Ectodermal cell (in vitro differentiated cells): Measurements from ENCODE around the gene ANLN.
"Not testable (repeated sequence)": the region's sequence is repeated elsewhere in the genome, so short reads cannot be mapped to it uniquely, and the experiment has no call there.

Experiments used
- H3K27ac ChIP-seq: 2 replicates; pipeline ENCODE4 v1.7.0; 2013; ENCODE audit warnings: mild to moderate bottlenecking, low read depth, low read length; ENCODE audit not compliant: insufficient read depth, poor library complexity, severe bottlenecking
- H3K27me3 ChIP-seq: 2 replicates; pipeline ENCODE4 v1.7.0; 2013; ENCODE audit warnings: mild to moderate bottlenecking, low read length; ENCODE audit not compliant: insufficient read depth, control insufficient read depth, poor library complexity, severe bottlenecking
- H3K36me3 ChIP-seq: one replicate; pipeline ENCODE4 v1.7.0; 2013; ENCODE audit warnings: low read length; ENCODE audit not compliant: control insufficient read depth, insufficient read depth
- H3K4me1 ChIP-seq: one replicate; pipeline ENCODE4 v1.7.0; 2013; ENCODE audit warnings: low read length; ENCODE audit not compliant: control insufficient read depth, insufficient read depth
- H3K4me3 ChIP-seq: 2 replicates; pipeline ENCODE4 v1.7.0; 2013; ENCODE audit warnings: low read depth, low read length, control low read depth; ENCODE audit not compliant: insufficient read depth
- H3K9me3 ChIP-seq: 2 replicates; pipeline ENCODE4 v1.7.0; 2013; ENCODE audit warnings: mild to moderate bottlenecking, low read length, moderate library complexity; ENCODE audit not compliant: control insufficient read depth
- WGBS, 2 experiments: methylation state at CpG; one replicate each; pipeline ENCODE4 v1.1.7; 2013; ENCODE audit warnings: missing lambda C conversion rate in 2 of 2; 5-methylcytosine and 5-hydroxymethylcytosine counted together

The ANLN gene

GRCh38 chr7:36378555-36378954 is 11.1 kb upstream of the ANLN start:
- not testable (repeated sequence) for H3K27me3 ChIP-seq, H3K36me3 ChIP-seq, H3K4me1 ChIP-seq, H3K9me3 ChIP-seq, H3K27ac ChIP-seq, H3K4me3 ChIP-seq
- WGBS, 2 experiments = 90 to 92% methylated on average over 7 of the region's 7 CpGs

GRCh38 chr7:36379831-36380504 is 9.7 kb upstream of the ANLN start:
- Histone ChIP-seq H3K9me3 (no peaks in the 10 kb centered on the region), H3K27ac (no peak overlapping the region), H3K27me3 (no peaks in the 10 kb centered on the region), H3K4me1 (no peaks in the 10 kb centered on the region), H3K4me3 (no peak overlapping the region), H3K36me3 (no peaks in the 10 kb centered on the region)
- 92 to 95% methylated on average over 2 of the region's 2 CpGs for WGBS, 2 experiments

- Histone ChIP-seq H3K9me3 (no peaks in the 10 kb centered on the region), H3K4me1 (no peaks in the 10 kb centered on the region), H3K4me3 (no peak overlapping the region), H3K36me3 (no peaks in the 10 kb centered on the region), H3K27ac (no peak overlapping the region), H3K27me3 (no peaks in the 10 kb centered on the region)
- WGBS, 2 experiments = 80 to 97% methylated on average over 2 of the region's 2 CpGs
Observed at GRCh38 chr7:36381056-36381455, 8.6 kb upstream of the ANLN start.

- not testable (repeated sequence) for H3K9me3 ChIP-seq, H3K4me1 ChIP-seq, H3K27me3 ChIP-seq, H3K36me3 ChIP-seq, H3K4me3 ChIP-seq, H3K27ac ChIP-seq
- WGBS, 2 experiments = 68 to 100% methylated on average over 1 to 2 of the region's 3 CpGs
Observed at GRCh38 chr7:36383284-36383683, 6.4 kb upstream of the ANLN start.

GRCh38 chr7:36385646-36386045 is 4.0 kb upstream of the ANLN start:
- WGBS, 2 experiments = 86 to 100% methylated on average over 3 of the region's 3 CpGs

GRCh38 chr7:36387435-36388231 is 2.0 kb upstream of the ANLN start:
- 87 to 89% methylated on average over 5 to 6 of the region's 7 CpGs for WGBS, 2 experiments

More at GRCh38 chr7:36385646-36386045, 4.0 kb upstream of the ANLN start:
- H3K9me3 ChIP-seq, H3K36me3 ChIP-seq, H3K4me1 ChIP-seq, H3K27me3 ChIP-seq, H3K27ac ChIP-seq, H3K4me3 ChIP-seq: not testable (repeated sequence)

GRCh38 chr7:36388423-36388822 is 1.2 kb upstream of the ANLN start:
- no peak overlapping the region for H3K4me3 ChIP-seq
- H3K36me3 ChIP-seq = no peaks in the 10 kb centered on the region
- H3K9me3 ChIP-seq = no peaks in the 10 kb centered on the region
- H3K27me3 ChIP-seq = no peaks in the 10 kb centered on the region
- H3K27ac ChIP-seq = no peak overlapping the region
- 87 to 90% methylated on average over 4 of the region's 4 CpGs for WGBS, 2 experiments
- H3K4me1 ChIP-seq = peaks cover 8% of the 10 kb centered on the region

More at GRCh38 chr7:36387435-36388231, 2.0 kb upstream of the ANLN start:
- H3K4me1 ChIP-seq = no peaks in the 10 kb centered on the region
- H3K27ac ChIP-seq = no peak overlapping the region
- H3K4me3 ChIP-seq = no peak overlapping the region
- no peaks in the 10 kb centered on the region for H3K36me3 ChIP-seq
- no peaks in the 10 kb centered on the region for H3K9me3 ChIP-seq
- no peaks in the 10 kb centered on the region for H3K27me3 ChIP-seq

GRCh38 chr7:36390199-36391090 is 783 bp downstream of the ANLN start:
- Histone ChIP-seq H3K27me3 (no peaks in the 10 kb centered on the region), H3K36me3 (peaks cover 3% of the 10 kb centered on the region), H3K4me3 (peak overlapping the region; percentile 95), H3K4me1 (peaks cover 8% of the 10 kb centered on the region), H3K27ac (peak overlapping the region; percentile 83), H3K9me3 (no peaks in the 10 kb centered on the region)
- 1% methylated on average over 23 to 25 of the region's 26 CpGs for WGBS, 2 experiments

GRCh38 chr7:36391436-36392198 is 2.0 kb downstream of the ANLN start:
- no peaks in the 10 kb centered on the region for H3K9me3 ChIP-seq
- H3K27me3 ChIP-seq = no peaks in the 10 kb centered on the region
- peak overlapping the region; percentile 95 for H3K4me3 ChIP-seq
- WGBS, 2 experiments = 71% methylated on average over 9 to 10 of the region's 10 CpGs
- H3K4me1 ChIP-seq = peaks cover 8% of the 10 kb centered on the region
- no peak overlapping the region for H3K27ac ChIP-seq
- peaks cover 10% of the 10 kb centered on the region for H3K36me3 ChIP-seq
